Tibial nerve (tissue), 4 donors: Measurements from ENCODE around the gene RUNX2. TPM values are rescaled to one million over a fixed set of nuclear protein-coding genes. Genes with fewer than 3 reads are reported as not detected.

Source experiments
- DNase-seq, 2 donors: peaks; one replicate each; pipeline ENCODE4 v3.0.0-alpha.2; 2019; ENCODE audit warnings: low spot score in 2 of 2
- H3K27ac ChIP-seq, 4 donors: fragments of 200-600 bp; sonication (generic) in 3 of 4; one replicate each; pipeline ENCODE4 v1.5.1; 2017 to 2019; ENCODE audit warnings: mild to moderate bottlenecking in 1 of 4
- H3K27me3 ChIP-seq, 2 donors: fragments of 200-600 bp; sonication (generic) in 1 of 2; one replicate each; pipeline versions ENCODE4 v1.5.1 to v1.6.0; 2017 to 2019
- H3K36me3 ChIP-seq, 3 donors: fragments of 200-600 bp; sonication (generic); one replicate each; pipeline ENCODE4 v1.5.1; 2018 to 2019
- H3K4me1 ChIP-seq, 4 donors: fragments of 200-600 bp; sonication (generic) in 3 of 4; one replicate each; pipeline ENCODE4 v1.5.1; 2017 to 2019
- H3K4me3 ChIP-seq, 4 donors: fragments of 200-600 bp; sonication (generic) in 3 of 4; one replicate each; pipeline ENCODE4 v1.5.1; 2017 to 2019; ENCODE audit warnings: mild to moderate bottlenecking in 1 of 4, moderate library complexity in 1 of 4
- H3K9me3 ChIP-seq, 4 donors: fragments of 200-600 bp; sonication (generic) in 3 of 4; one replicate each; pipeline ENCODE4 v1.5.1; 2017 to 2019
- EP300 ChIP-seq, 2 donors: sonication (generic); formaldehyde crosslinking; IDR thresholded peaks; one replicate each; pipeline ENCODE4 v1.6.1; 2017; ENCODE audit warnings: antibody characterized with exemption in 2 of 2, mild to moderate bottlenecking in 1 of 2
- POLR2A ChIP-seq, 2 donors: fragments of 450-650 bp; IDR thresholded peaks; one replicate each; pipeline ENCODE4 v1.6.1; 2017; ENCODE audit warnings: antibody characterized with exemption in 2 of 2, mild to moderate bottlenecking in 2 of 2, moderate library complexity in 2 of 2
- WGBS, 2 donors: methylation state at CpG; one replicate each; pipeline ENCODE4 v1.1.5; 2018; 5-methylcytosine and 5-hydroxymethylcytosine counted together
- total RNA-seq, 4 donors: library from RNA; depleted of rRNA; stranded (reverse); fragments of >200 nt; gene quantifications; one replicate each; pipeline ENCODE4 v1.1.0, GENCODE V29; 2016
- TF ChIP-seq, protein P1 (sequence below), 5 experiments: fragments of 200-600 bp in 3 of 5; fragments of 450-650 bp in 2 of 5; sonication (generic) in 3 of 5; IDR thresholded peaks; one replicate each; pipeline ENCODE4 v1.5.1; 2016 to 2019; ENCODE audit warnings: antibody characterized with exemption in 5 of 5, mild to moderate bottlenecking in 3 of 5, moderate library complexity in 2 of 5

Gene RUNX2
- total RNA-seq, 4 donors from 2014 or later, result 6.3 to 12.3 (median 7.8) TPM

DNA sequence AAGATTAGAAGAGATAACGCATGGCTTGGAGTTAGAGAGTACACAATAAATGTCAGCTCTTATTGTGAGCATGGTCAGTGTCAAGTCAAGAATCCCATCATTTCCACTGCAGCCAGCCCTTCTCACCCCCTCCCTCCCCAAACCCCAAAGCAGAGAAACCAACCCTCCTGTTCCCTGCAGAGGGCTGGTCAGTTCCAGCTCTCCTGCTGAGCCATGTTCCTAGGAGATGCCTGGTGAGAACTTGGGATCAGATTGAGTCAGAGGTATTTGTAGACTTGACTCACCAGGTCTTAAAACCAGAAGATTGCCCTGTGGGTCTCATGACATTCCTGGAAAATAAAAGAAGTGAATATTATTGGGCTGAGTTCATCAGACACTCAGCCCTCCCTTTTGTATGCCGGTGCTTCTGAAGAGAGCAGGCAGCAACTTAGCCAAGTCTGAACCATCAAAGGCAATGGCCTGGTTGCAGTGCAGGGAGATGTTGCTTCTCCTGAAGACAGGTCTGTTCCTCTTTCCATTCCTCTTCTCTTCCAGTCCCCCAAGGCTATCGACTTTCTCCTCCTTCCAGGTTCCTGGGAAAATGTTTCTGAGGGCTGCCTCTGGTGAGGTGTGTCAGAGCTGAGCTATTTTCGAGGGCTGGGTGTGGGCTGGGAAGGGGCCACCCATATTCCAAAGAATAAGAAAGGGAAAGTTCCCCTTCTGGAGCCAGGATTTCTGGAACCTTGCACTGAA, 327.8 kb downstream of the RUNX2 start:
- H3K9me3 ChIP-seq, result no peaks in the 10 kb centered on the region
- no peaks in the 10 kb centered on the region for H3K27me3 ChIP-seq
- H3K36me3 ChIP-seq, result no peaks in the 10 kb centered on the region
- H3K4me1 ChIP-seq, result no peaks in the 10 kb centered on the region
- no peak overlapping the region for H3K4me3 ChIP-seq
- no peak for DNase-seq
- WGBS, 2 donors, result 72 to 74% methylated on average over 4 of the region's 4 CpGs
- no peak overlapping the region for H3K27ac ChIP-seq
- TF ChIP-seq, protein P1, sequence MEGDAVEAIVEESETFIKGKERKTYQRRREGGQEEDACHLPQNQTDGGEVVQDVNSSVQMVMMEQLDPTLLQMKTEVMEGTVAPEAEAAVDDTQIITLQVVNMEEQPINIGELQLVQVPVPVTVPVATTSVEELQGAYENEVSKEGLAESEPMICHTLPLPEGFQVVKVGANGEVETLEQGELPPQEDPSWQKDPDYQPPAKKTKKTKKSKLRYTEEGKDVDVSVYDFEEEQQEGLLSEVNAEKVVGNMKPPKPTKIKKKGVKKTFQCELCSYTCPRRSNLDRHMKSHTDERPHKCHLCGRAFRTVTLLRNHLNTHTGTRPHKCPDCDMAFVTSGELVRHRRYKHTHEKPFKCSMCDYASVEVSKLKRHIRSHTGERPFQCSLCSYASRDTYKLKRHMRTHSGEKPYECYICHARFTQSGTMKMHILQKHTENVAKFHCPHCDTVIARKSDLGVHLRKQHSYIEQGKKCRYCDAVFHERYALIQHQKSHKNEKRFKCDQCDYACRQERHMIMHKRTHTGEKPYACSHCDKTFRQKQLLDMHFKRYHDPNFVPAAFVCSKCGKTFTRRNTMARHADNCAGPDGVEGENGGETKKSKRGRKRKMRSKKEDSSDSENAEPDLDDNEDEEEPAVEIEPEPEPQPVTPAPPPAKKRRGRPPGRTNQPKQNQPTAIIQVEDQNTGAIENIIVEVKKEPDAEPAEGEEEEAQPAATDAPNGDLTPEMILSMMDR (IDR thresholded peaks at IDR 0.05), result no peak
- no peak for TF ChIP-seq EP300 (IDR thresholded peaks at IDR 0.05)
- no peak for TF ChIP-seq POLR2A (IDR thresholded peaks at IDR 0.05)

DNA sequence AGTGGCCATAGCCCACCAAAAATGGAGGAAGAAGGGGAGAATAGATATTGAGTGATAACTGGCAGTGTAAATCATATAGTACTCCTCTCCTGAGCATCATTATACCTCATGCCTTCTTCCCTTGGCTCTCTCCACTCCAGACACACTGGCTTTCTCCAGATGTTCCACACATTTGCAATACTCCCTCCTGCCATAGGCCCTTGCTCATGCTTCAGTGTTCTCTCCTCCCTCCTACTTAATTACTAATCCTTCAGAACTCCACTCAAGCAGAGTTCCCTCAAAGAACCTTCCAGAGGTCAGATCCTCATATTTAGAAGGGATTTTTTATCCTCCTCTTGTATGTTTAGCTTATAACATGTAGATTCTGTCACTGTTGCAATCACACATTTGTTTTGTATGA, 329.1 kb downstream of the RUNX2 start:
- Histone ChIP-seq H3K27ac (no peak overlapping the region), H3K9me3 (no peaks in the 10 kb centered on the region), H3K27me3 (no peaks in the 10 kb centered on the region), H3K36me3 (no peaks in the 10 kb centered on the region), H3K4me3 (no peak overlapping the region), H3K4me1 (no peaks in the 10 kb centered on the region)
- no peak for DNase-seq
- TF ChIP-seq, protein P1 (IDR thresholded peaks at IDR 0.05), result no peak

DNA sequence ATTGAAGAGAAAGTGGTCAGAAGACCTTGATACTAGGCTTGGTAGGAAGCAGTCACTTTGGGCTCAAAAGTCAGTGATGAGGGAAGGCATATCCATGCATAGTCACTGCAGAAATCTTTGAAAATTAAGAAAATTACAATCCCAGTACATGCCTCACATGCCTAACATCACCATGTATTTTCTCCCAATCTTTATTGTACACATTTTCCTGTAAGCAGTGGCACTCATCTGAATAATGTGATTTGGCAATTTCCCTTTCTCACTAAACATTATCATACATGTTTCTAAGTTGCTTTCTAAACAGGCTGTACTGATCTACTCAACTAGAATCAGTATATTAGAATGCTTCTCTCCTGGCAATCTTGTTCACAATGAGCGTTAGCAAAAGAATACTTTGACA, 330.3 kb downstream of the RUNX2 start:
- H3K9me3 ChIP-seq, result no peaks in the 10 kb centered on the region
- TF ChIP-seq POLR2A (IDR thresholded peaks at IDR 0.05) (no peak), EP300 (IDR thresholded peaks at IDR 0.05) (no peak)
- TF ChIP-seq, protein P1 (IDR thresholded peaks at IDR 0.05), result no peak
- H3K27me3 ChIP-seq, result peaks cover 0 to 7% of the 10 kb centered on the region in 2 donors
- peaks cover 0 to 4% (median 3%) of the 10 kb centered on the region in 4 donors for H3K4me1 ChIP-seq
- no peaks in the 10 kb centered on the region for H3K36me3 ChIP-seq
- no peak overlapping the region for H3K27ac ChIP-seq
- whole genome bisulfite sequencing, 2 donors, result 95% methylated on average over 1 of the region's 1 CpG
- DNase-seq, result no peak
- H3K4me3 ChIP-seq, result no peak overlapping the region

DNA sequence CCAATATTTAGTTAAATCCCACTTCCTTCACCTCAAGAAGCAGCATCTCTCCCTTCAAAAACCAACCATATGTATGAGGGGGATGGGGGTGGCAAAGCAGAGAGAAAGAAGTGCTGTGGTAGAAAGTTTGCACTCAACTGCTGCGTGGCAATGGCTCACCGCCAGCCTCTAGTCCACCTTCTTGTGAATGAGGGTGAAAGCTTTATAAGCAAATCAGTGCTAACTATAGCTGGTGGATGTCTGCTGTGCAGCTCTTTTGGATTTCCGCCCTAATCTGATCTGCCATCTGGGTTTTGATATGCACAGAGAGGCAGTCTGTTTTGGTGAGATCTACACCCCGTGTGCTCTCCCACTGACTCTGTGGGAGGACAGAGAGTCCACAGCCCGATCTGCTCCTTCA, 330.8 kb downstream of the RUNX2 start:
- 77 to 82% methylated on average over 5 of the region's 5 CpGs for WGBS, 2 donors

DNA sequence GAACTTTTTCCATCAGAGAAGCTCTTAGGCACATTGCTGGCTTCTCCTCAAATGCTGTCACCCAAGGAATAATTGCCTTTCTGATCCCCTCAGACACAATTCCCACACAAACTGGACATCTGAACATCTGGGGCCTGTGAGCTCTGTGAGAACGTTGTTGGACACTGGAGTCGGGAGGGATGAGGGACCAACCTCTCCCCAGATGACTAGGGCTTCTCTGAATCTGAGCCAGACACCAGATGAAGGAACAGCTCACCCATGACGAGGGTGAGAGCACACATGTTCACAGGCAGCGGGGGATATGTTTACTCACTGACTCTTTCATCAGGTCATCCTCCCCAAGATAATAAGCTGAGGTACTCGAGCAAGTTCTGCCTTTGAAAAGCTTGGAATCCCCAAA, 333.5 kb downstream of the RUNX2 start:
- Histone ChIP-seq H3K4me1 (peaks cover 0 to 12% (median 9%) of the 10 kb centered on the region in 4 donors), H3K27ac (no peak overlapping the region), H3K9me3 (no peaks in the 10 kb centered on the region), H3K36me3 (no peaks in the 10 kb centered on the region), H3K27me3 (peaks cover 0 to 13% of the 10 kb centered on the region in 2 donors), H3K4me3 (no peak overlapping the region)
- WGBS, 2 donors, result 88% methylated on average over 5 of the region's 5 CpGs
- no peak for TF ChIP-seq POLR2A (IDR thresholded peaks at IDR 0.05)
- no peak for TF ChIP-seq EP300 (IDR thresholded peaks at IDR 0.05)
- TF ChIP-seq, protein P1 (IDR thresholded peaks at IDR 0.05), result no peak
- no peak for DNase-seq

More for the DNA sequence above, 330.8 kb downstream of the RUNX2 start:
- Histone ChIP-seq H3K27me3 (peaks cover 0 to 12% of the 10 kb centered on the region in 2 donors), H3K9me3 (no peaks in the 10 kb centered on the region), H3K27ac (no peak overlapping the region), H3K4me3 (no peak overlapping the region), H3K36me3 (no peaks in the 10 kb centered on the region), H3K4me1 (peaks cover 0 to 9% (median 7%) of the 10 kb centered on the region in 4 donors)
- TF ChIP-seq POLR2A (IDR thresholded peaks at IDR 0.05), result no peak
- TF ChIP-seq, protein P1 (IDR thresholded peaks at IDR 0.05), result no peak
- TF ChIP-seq EP300 (IDR thresholded peaks at IDR 0.05), result no peak
- no peak for DNase-seq
